Natural killer cell (primary cell): ENCODE data around the gene DOCK10. TPM values are rescaled to one million over a fixed set of nuclear protein-coding genes. Genes with fewer than 3 reads are reported as not detected.

ENCODE experiments used
- ATAC-seq, 3 donors: fragments of 150-1000 bp in 2 of 3; fragments of 200-7000 bp in 1 of 3; cut with Tn5 transposase; 1 replicate in 1 of 3; 2 replicates in 2 of 3; pipeline ENCODE4 v1.10.0; 2021; ENCODE audit warnings: mild to moderate bottlenecking in 2 of 3, moderate library complexity in 2 of 3
- DNase-seq, 2 donors: peaks; one replicate each; pipeline versions ENCODE4 v3.0.0 to v3.0.0-alpha.2; 2013 to 2021; ENCODE audit warnings: mixed read lengths in 1 of 2
- H3K27ac ChIP-seq: one replicate; pipeline ENCODE4 v1.5.1; 2013; ENCODE audit warnings: mild to moderate bottlenecking, low read length
- H3K27me3 ChIP-seq: one replicate; pipeline ENCODE4 v1.6.1; 2013; ENCODE audit warnings: low read length; ENCODE audit not compliant: control insufficient read depth, insufficient read depth
- H3K36me3 ChIP-seq: one replicate; pipeline ENCODE4 v1.6.1; 2013; ENCODE audit warnings: low read length; ENCODE audit not compliant: control insufficient read depth, insufficient read depth
- H3K4me1 ChIP-seq: one replicate; pipeline ENCODE4 v1.6.1; 2013; ENCODE audit warnings: low read length; ENCODE audit not compliant: control insufficient read depth, insufficient read depth
- H3K4me3 ChIP-seq: one replicate; pipeline ENCODE4 v1.5.1; 2013; ENCODE audit warnings: low read length
- H3K9me3 ChIP-seq: one replicate; pipeline ENCODE4 v1.6.1; 2013; ENCODE audit warnings: low read length; ENCODE audit not compliant: control insufficient read depth, insufficient read depth
- H3K27ac Mint-ChIP-seq, 2 donors: one replicate each; pipeline ENCODE4 v1.8.0; 2022; ENCODE audit warnings: mild to moderate bottlenecking in 2 of 2, mixed read lengths in 2 of 2, moderate library complexity in 1 of 2
- H3K27me3 Mint-ChIP-seq, 2 donors: one replicate each; pipeline ENCODE4 v1.8.0; 2022; ENCODE audit warnings: low read depth in 2 of 2, mixed read lengths in 2 of 2
- H3K36me3 Mint-ChIP-seq: one replicate; pipeline ENCODE4 v1.8.0; 2022; ENCODE audit warnings: mixed read lengths
- H3K4me1 Mint-ChIP-seq, 2 donors: one replicate each; pipeline ENCODE4 v1.8.0; 2022; ENCODE audit warnings: mixed read lengths in 2 of 2
- H3K4me3 Mint-ChIP-seq: one replicate; pipeline ENCODE4 v1.8.0; 2022; ENCODE audit warnings: mild to moderate bottlenecking, moderate library complexity, mixed read lengths
- H3K9me3 Mint-ChIP-seq, 2 donors: one replicate each; pipeline ENCODE4 v1.8.0; 2022; ENCODE audit warnings: mixed read lengths in 2 of 2
- CTCF ChIP-seq: fragments of 200-600 bp; IDR thresholded peaks from one replicate; pipeline ENCODE4 v1.8.0; 2022; ENCODE audit warnings: antibody characterized with exemption
- whole genome bisulfite sequencing: methylation state at CpG from one replicate; pipeline ENCODE4 v1.1.7; 2013; ENCODE audit warnings: missing lambda C conversion rate; ENCODE audit not compliant: insufficient coverage; 5-methylcytosine and 5-hydroxymethylcytosine counted together
- intact Hi-C: fragments of 100-400 bp; cut with micrococcal nuclease; formaldehyde crosslinking; loops from one replicate; pipeline ENCODE4 v1.14.2; 2022
- total RNA-seq, 4 donors: library from RNA; stranded (reverse); fragments of 120-200 nt in 1 of 4; gene quantifications; one replicate each; pipeline versions ENCODE4 v1.2.3 to v1.2.4, GENCODE V29; 2013 to 2022

The DOCK10 gene
- total RNA-seq, 3 donors from 2014 or later (not counting 1 experiment from before 2014, with no cell fraction given): 181 to 213 (median 182) TPM

- no peak for TF ChIP-seq CTCF
- H3K27ac ChIP-seq: no peak overlapping the region
- no peak overlapping the region for H3K4me3 ChIP-seq
- H3K9me3 ChIP-seq: no peaks in the 10 kb centered on the region
- H3K36me3 ChIP-seq: peaks cover 68% of the 10 kb centered on the region
- Mint-ChIP-seq H3K27ac (peak overlapping the region in 1 of 2 donors; percentile 52), H3K4me1 (peaks cover 0 to 13% of the 10 kb centered on the region in 2 donors), H3K4me3 (no peak overlapping the region), H3K27me3 (no peaks in the 10 kb centered on the region), H3K9me3 (no peaks in the 10 kb centered on the region), H3K36me3 (peaks cover 9% of the 10 kb centered on the region)
- DNase-seq (no peak), ATAC-seq (no peak)
- WGBS: 95% methylated on average over 2 of the region's 2 CpGs
- no peaks in the 10 kb centered on the region for H3K4me1 ChIP-seq
- intact Hi-C loops: no loop called here
- no peaks in the 10 kb centered on the region for H3K27me3 ChIP-seq
These were observed 262.2 kb downstream of the DOCK10 start for GRCh38 chr2:224780106-224780505.

DNA sequence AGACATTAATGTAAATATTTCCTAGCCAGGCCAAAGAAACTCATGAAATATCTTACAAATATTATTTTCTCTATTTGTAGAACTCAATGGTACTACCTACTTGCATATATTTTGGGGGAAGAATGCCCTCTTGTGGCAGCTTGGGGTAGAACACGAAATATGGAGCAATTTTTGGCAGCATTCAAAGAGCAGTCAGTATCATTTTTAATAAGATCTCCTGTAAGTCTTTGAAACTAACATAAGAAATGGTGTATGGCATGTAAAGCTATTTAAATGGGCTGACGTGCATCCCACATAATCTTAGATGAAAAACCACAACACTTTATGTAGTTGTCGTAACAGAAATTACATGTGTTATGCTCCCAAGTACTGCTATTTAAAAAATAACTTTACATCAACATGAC is 263.8 kb downstream of the DOCK10 start:
- peak overlapping the region in 1 of 2 donors; percentile 59 for H3K27ac Mint-ChIP-seq
- H3K4me1 Mint-ChIP-seq: peaks cover 0 to 13% of the 10 kb centered on the region in 2 donors
- TF ChIP-seq CTCF: peak; percentile 95
- H3K36me3 Mint-ChIP-seq: peaks cover 7% of the 10 kb centered on the region
- peak in 2 of 3 donors; percentile 69 to 74 for ATAC-seq
- Histone ChIP-seq H3K9me3 (no peaks in the 10 kb centered on the region), H3K27ac (no peak overlapping the region), H3K4me1 (no peaks in the 10 kb centered on the region), H3K36me3 (peaks cover 67% of the 10 kb centered on the region), H3K4me3 (no peak overlapping the region), H3K27me3 (no peaks in the 10 kb centered on the region)
- 45% methylated on average over 2 of the region's 3 CpGs for WGBS
- intact Hi-C loops: loop anchor here (1.0 to 5.0 kb wide), 2 partner anchors 421 to 884 kb away; no protein-coding TSS in a partner anchor
- H3K27me3 Mint-ChIP-seq: no peaks in the 10 kb centered on the region
- peak; percentile 31 to 77 for DNase-seq
- no peaks in the 10 kb centered on the region for H3K9me3 Mint-ChIP-seq
- no peak overlapping the region for H3K4me3 Mint-ChIP-seq

GRCh38 chr2:224777559-224777930 is 264.7 kb downstream of the DOCK10 start:
- no peak overlapping the region for H3K4me3 Mint-ChIP-seq
- H3K27me3 Mint-ChIP-seq: no peaks in the 10 kb centered on the region
- H3K36me3 Mint-ChIP-seq: peaks cover 7% of the 10 kb centered on the region
- intact Hi-C loops: loop anchor here (5.0 kb wide), 1 partner anchor 885 kb away; no protein-coding TSS in a partner anchor
- H3K4me1 Mint-ChIP-seq: peaks cover 1 to 13% of the 10 kb centered on the region in 2 donors
- H3K4me1 ChIP-seq: no peaks in the 10 kb centered on the region
- TF ChIP-seq CTCF: no peak
- 90% methylated on average over 3 of the region's 3 CpGs for WGBS
- no peak overlapping the region for H3K27ac ChIP-seq
- H3K27me3 ChIP-seq: no peaks in the 10 kb centered on the region
- DNase-seq: no peak
- H3K9me3 ChIP-seq: no peaks in the 10 kb centered on the region
- no peak for ATAC-seq
- no peaks in the 10 kb centered on the region for H3K9me3 Mint-ChIP-seq
- peak overlapping the region in 1 of 2 donors; percentile 59 for H3K27ac Mint-ChIP-seq
- no peak overlapping the region for H3K4me3 ChIP-seq
- H3K36me3 ChIP-seq: peaks cover 70% of the 10 kb centered on the region
